Heart left ventricle (tissue), 16 donors: ENCODE measurements around the gene SOS1. TPM values are rescaled to one million over a fixed set of nuclear protein-coding genes. Genes with fewer than 3 reads are reported as not detected.
"Not testable (repeated sequence)": the region's sequence is repeated elsewhere in the genome, so short reads cannot be mapped to it uniquely, and the experiment has no call there.

Experiments
- ATAC-seq, 4 donors: fragments of 200-7000 bp; cut with Tn5 transposase; one replicate each; pipeline ENCODE4 v1.9.1; 2020 to 2022; ENCODE audit warnings: moderate library complexity in 4 of 4, mild to moderate bottlenecking in 3 of 4, moderate number of reproducible peaks in 1 of 4
- DNase-seq, 5 donors: peaks; one replicate each; pipeline ENCODE4 v3.0.0-alpha.2; 2020
- H3K27ac ChIP-seq, 12 donors: fragments of 200-600 bp; sonication (generic) in 4 of 12; one replicate each; pipeline versions ENCODE4 v1.5.0 to v1.8.0; 2016 to 2022; ENCODE audit warnings: mild to moderate bottlenecking in 2 of 12
- H3K27me3 ChIP-seq, 9 donors: fragments of 200-600 bp; sonication (generic) in 2 of 9; one replicate each; pipeline versions ENCODE4 v1.5.1 to v1.8.0; 2016 to 2022; ENCODE audit warnings: mild to moderate bottlenecking in 3 of 9
- H3K36me3 ChIP-seq, 9 donors: fragments of 200-600 bp; sonication (generic) in 2 of 9; one replicate each; pipeline versions ENCODE4 v1.5.0 to v1.8.0; 2018 to 2022; ENCODE audit warnings: mild to moderate bottlenecking in 2 of 9
- H3K4me1 ChIP-seq, 12 donors: fragments of 200-600 bp; sonication (generic) in 4 of 12; one replicate each; pipeline versions ENCODE4 v1.5.0 to v1.8.0; 2016 to 2022; ENCODE audit warnings: mild to moderate bottlenecking in 3 of 12
- H3K4me3 ChIP-seq, 12 donors: fragments of 200-600 bp; sonication (generic) in 4 of 12; one replicate each; pipeline versions ENCODE4 v1.5.0 to v1.8.0; 2017 to 2022; ENCODE audit warnings: mild to moderate bottlenecking in 9 of 12, moderate library complexity in 4 of 12
- H3K9me3 ChIP-seq, 12 donors: fragments of 200-600 bp; sonication (generic) in 4 of 12; one replicate each; pipeline versions ENCODE4 v1.5.0 to v1.8.0; 2016 to 2022; ENCODE audit warnings: mild to moderate bottlenecking in 1 of 12
- CTCF ChIP-seq, 12 donors: fragments of 200-600 bp; sonication (generic) in 4 of 12; IDR thresholded peaks; one replicate each; pipeline versions ENCODE4 v1.5.0 to v1.8.0; 2018 to 2022; ENCODE audit warnings: antibody characterized with exemption in 12 of 12, mild to moderate bottlenecking in 5 of 12
- POLR2A ChIP-seq, 2 donors: fragments of 450-650 bp; IDR thresholded peaks; one replicate each; pipeline ENCODE4 v1.6.1; 2017; ENCODE audit warnings: antibody characterized with exemption in 2 of 2, mild to moderate bottlenecking in 2 of 2, moderate library complexity in 2 of 2
- WGBS, 4 donors: extraction: QIAGEN DNeasy Blood & Tissue Kit in 2 of 4; methylation state at CpG; one replicate each; pipeline versions ENCODE4 v1.1.5 to v1.1.7; 2013 to 2018; 5-methylcytosine and 5-hydroxymethylcytosine counted together
- intact Hi-C, 10 donors: fragments of 100-400 bp; cut with DNase I; formaldehyde crosslinking; loops; one replicate each; pipeline versions ENCODE4 v1.11.1 to v1.14.2; 2022
- polyA plus RNA-seq, 2 donors: library from polyadenylated mRNA; stranded (reverse); fragments of 200-250 nt; gene quantifications; one replicate each; pipeline ENCODE4 v1.2.3, GENCODE V29; 2013
- total RNA-seq, 9 donors: library from RNA; depleted of rRNA in 2 of 9; stranded (reverse); fragments of >200 nt in 2 of 9; fragmentation: NEBNext Ultra II Directional in 3 of 9; extraction: Animal tissue kit (Norgen Biotek cat#: 25700) in 3 of 9; gene quantifications; one replicate each; pipeline versions ENCODE4 v1.1.0 to v1.2.4, GENCODE V29; 2016 to 2023
- donor health status: ischemic (EF 13 %, LVEDD 7.1; RV severe dilation, severe dysfunction).
- donor health status: healthy with polysubstance abuse.
- donor health status: DM: no; HTN: yes; CAD: no.
- donor health status: DM: no; HTN: no; CAD: no.
- donor health status: ischemic (EF 25% LVEDD 6.9; RV normal size, moderate dysfunction).
- donor health status: ischemic (EF 25% LVEDD 5.7; RV mildly dilated, moderate dysfunction).
- donor health status: healthy.
- donor health status: DM: yes; HTN: yes; CAD: no.
- donor health status: ischemic (EF 35%, LVEDD 5.7; RV mildly dilated, moderate dysfunction).
- donor health status: nonischemic (EF 11% LVEDD 7.7; RV severe dilation, severe dysfunction).
- donor health status: DM: yes; HTN: yes; CAD: no.
- donor health status: PGD.
- donor health status: ischemic (EF 29% LVEDD 5.4; RV normal size, mild dysfunction).
- donor health status: nonischemic (EF 23%, LVEDD 6.1; RV moderate dilation, normal function).

The SOS1 gene
- total and polyA plus RNA-seq, 11 donors: 4.7 to 54.5 (median 24.8) TPM

GRCh38 chr2:38937548-38937947 lies 183.3 kb downstream of the SOS1 start:
- Histone ChIP-seq H3K27me3 (no peaks in the 10 kb centered on the region), H3K36me3 (no peaks in the 10 kb centered on the region), H3K9me3 (no peaks in the 10 kb centered on the region), H3K4me3 (no peak overlapping the region), H3K4me1 (peaks cover 0 to 6% (median 0%) of the 10 kb centered on the region in 12 donors), H3K27ac (no peak overlapping the region)
- 78 to 90% (median 86%) methylated on average over 3 of the region's 3 CpGs for WGBS, 4 donors
- ATAC-seq (no peak), DNase-seq (no peak)
- TF ChIP-seq POLR2A (IDR thresholded peaks at IDR 0.05) (no peak), CTCF (IDR thresholded peaks at IDR 0.05) (no peak)
- intact Hi-C loops: no loop called here

- H3K36me3 ChIP-seq, intact Hi-C loops, ATAC-seq, DNase-seq, H3K9me3 ChIP-seq, H3K4me1 ChIP-seq, H3K27me3 ChIP-seq, H3K4me3 ChIP-seq, H3K27ac ChIP-seq: not testable (repeated sequence)
- 93 to 96% (median 94%) methylated on average over 6 of the region's 6 CpGs for WGBS, 4 donors
These were observed 184.3 kb downstream of the SOS1 start for GRCh38 chr2:38936516-38936915.

GRCh38 chr2:38935568-38936172 lies 185.2 kb downstream of the SOS1 start:
- DNase-seq: no peak
- H3K36me3 ChIP-seq: no peaks in the 10 kb centered on the region
- no peak overlapping the region for H3K4me3 ChIP-seq
- peaks cover 0 to 6% (median 0%) of the 10 kb centered on the region in 12 donors for H3K4me1 ChIP-seq
- H3K27me3 ChIP-seq: no peaks in the 10 kb centered on the region
- no peak for ATAC-seq
- H3K27ac ChIP-seq: no peak overlapping the region
- TF ChIP-seq POLR2A (IDR thresholded peaks at IDR 0.05) (no peak), CTCF (IDR thresholded peaks at IDR 0.05) (no peak)
- WGBS, 4 donors: 90 to 93% (median 93%) methylated on average over 4 of the region's 4 CpGs
- H3K9me3 ChIP-seq: no peaks in the 10 kb centered on the region
- intact Hi-C loops: no loop called here

- DNase-seq: no peak
- intact Hi-C loops: no loop called here
- H3K36me3 ChIP-seq: no peaks in the 10 kb centered on the region
- H3K27ac ChIP-seq: no peak overlapping the region
- 58 to 76% (median 66%) methylated on average over 5 of the region's 5 CpGs for WGBS, 4 donors
- TF ChIP-seq CTCF (IDR thresholded peaks at IDR 0.05): no peak
- no peak for TF ChIP-seq POLR2A (IDR thresholded peaks at IDR 0.05)
- ATAC-seq: no peak
- H3K27me3 ChIP-seq: no peaks in the 10 kb centered on the region
- H3K4me3 ChIP-seq: no peak overlapping the region
- H3K9me3 ChIP-seq: no peaks in the 10 kb centered on the region
- H3K4me1 ChIP-seq: peaks cover 0 to 6% (median 0%) of the 10 kb centered on the region in 12 donors
These were observed 186.1 kb downstream of the SOS1 start for GRCh38 chr2:38934742-38935141.

GRCh38 chr2:38933653-38934052 lies 187.2 kb downstream of the SOS1 start:
- Histone ChIP-seq H3K9me3 (no peaks in the 10 kb centered on the region), H3K27ac (no peak overlapping the region), H3K27me3 (no peaks in the 10 kb centered on the region), H3K4me3 (no peak overlapping the region), H3K4me1 (peaks cover 0 to 6% (median 0%) of the 10 kb centered on the region in 12 donors), H3K36me3 (no peaks in the 10 kb centered on the region)
- 90 to 92% (median 90%) methylated on average over 3 of the region's 3 CpGs for WGBS, 4 donors
- TF ChIP-seq CTCF (IDR thresholded peaks at IDR 0.05) (no peak), POLR2A (IDR thresholded peaks at IDR 0.05) (no peak)
- DNase-seq (no peak), ATAC-seq (no peak)
- intact Hi-C loops: no loop called here
